Muscle layer of colon (tissue), 2 donors: ENCODE measurements around the gene MAMLD1.

Experiments
- H3K27ac ChIP-seq: one replicate; pipeline ENCODE4 v1.7.0; 2013; ENCODE audit warnings: low read depth, mild to moderate bottlenecking, low read length, moderate library complexity
- H3K27me3 ChIP-seq, 2 donors: one replicate each; pipeline ENCODE4 v1.7.0; 2013; ENCODE audit warnings: low read length in 2 of 2, mild to moderate bottlenecking in 2 of 2; ENCODE audit not compliant: insufficient read depth in 2 of 2, control insufficient read depth in 1 of 2
- H3K36me3 ChIP-seq: one replicate; pipeline ENCODE4 v1.7.0; 2013; ENCODE audit warnings: mild to moderate bottlenecking, low read length; ENCODE audit not compliant: insufficient read depth
- H3K4me1 ChIP-seq: one replicate; pipeline ENCODE4 v1.7.0; 2013; ENCODE audit warnings: mild to moderate bottlenecking, low read length; ENCODE audit not compliant: insufficient read depth
- H3K4me3 ChIP-seq, 2 donors: one replicate each; pipeline ENCODE4 v1.7.0; 2013; ENCODE audit warnings: low read length in 2 of 2, low read depth in 1 of 2, mild to moderate bottlenecking in 1 of 2, moderate library complexity in 1 of 2
- H3K9ac ChIP-seq: one replicate; pipeline ENCODE4 v1.7.0; 2013; ENCODE audit warnings: low read length
- H3K9me3 ChIP-seq: one replicate; pipeline ENCODE4 v1.7.0; 2013; ENCODE audit warnings: mild to moderate bottlenecking, low read length
- donor health status: abdominal sarcoma.
- donor health status: Adenocarcinoma of cecum.

The MAMLD1 gene

DNA sequence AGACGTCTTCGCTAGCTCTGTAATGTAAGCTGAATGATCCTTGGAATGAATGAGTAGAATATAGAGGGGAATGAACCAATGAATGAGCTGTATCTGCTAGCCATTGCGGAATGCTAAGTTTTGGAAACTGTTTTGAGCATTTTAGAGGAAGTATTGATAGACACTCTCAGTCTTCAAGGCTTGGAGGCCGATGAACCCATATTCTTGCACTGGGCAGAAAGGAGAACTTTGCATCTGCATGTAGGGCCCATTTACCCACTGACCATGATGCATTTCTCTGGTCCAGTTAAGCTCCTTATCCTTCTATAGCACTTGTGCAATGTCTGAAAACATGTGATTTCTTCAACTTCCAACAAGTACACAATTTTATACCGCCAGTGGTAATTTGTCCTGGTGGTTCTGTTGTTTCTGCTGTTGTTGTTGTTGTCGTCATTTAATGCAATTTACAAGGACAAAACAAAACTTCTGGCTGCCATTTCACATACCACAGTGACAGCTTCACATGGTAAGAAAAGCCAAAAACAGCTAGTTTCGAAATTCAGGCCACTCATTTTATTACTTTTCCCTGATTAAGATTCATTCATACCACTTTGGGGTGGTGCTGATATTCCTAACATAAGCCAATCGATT, 120.4 kb downstream of the MAMLD1 start:
- H3K4me1 ChIP-seq: no peaks in the 10 kb centered on the region
- H3K9me3 ChIP-seq: no peaks in the 10 kb centered on the region
- no peak overlapping the region for H3K4me3 ChIP-seq
- H3K9ac ChIP-seq: no peak overlapping the region
- no peaks in the 10 kb centered on the region for H3K36me3 ChIP-seq
- H3K27me3 ChIP-seq: no peaks in the 10 kb centered on the region
- no peak overlapping the region for H3K27ac ChIP-seq

DNA sequence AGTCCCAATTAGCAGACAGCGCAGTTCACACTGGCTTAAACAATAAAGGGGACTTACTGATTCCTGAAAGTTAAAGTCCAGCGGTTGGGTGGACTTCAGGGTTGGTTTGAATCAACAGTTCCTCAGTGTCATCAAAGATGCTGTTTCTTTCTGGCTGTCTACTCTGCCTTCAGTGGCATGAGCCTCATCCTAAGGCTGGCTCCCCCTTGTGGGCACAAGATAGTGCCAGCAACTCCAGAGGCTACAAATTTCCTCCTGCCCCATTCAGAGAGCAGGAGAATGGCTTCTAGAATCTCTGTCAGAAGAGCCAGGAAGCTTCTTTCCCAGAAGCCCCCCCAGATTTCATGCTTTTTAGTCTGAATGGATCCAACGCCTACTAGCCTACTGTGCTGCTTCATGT, 122.9 kb downstream of the MAMLD1 start:
- Histone ChIP-seq H3K27me3 (no peaks in the 10 kb centered on the region), H3K4me3 (no peak overlapping the region), H3K4me1 (no peaks in the 10 kb centered on the region), H3K27ac (no peak overlapping the region), H3K9me3 (no peaks in the 10 kb centered on the region), H3K9ac (no peak overlapping the region), H3K36me3 (no peaks in the 10 kb centered on the region)

DNA sequence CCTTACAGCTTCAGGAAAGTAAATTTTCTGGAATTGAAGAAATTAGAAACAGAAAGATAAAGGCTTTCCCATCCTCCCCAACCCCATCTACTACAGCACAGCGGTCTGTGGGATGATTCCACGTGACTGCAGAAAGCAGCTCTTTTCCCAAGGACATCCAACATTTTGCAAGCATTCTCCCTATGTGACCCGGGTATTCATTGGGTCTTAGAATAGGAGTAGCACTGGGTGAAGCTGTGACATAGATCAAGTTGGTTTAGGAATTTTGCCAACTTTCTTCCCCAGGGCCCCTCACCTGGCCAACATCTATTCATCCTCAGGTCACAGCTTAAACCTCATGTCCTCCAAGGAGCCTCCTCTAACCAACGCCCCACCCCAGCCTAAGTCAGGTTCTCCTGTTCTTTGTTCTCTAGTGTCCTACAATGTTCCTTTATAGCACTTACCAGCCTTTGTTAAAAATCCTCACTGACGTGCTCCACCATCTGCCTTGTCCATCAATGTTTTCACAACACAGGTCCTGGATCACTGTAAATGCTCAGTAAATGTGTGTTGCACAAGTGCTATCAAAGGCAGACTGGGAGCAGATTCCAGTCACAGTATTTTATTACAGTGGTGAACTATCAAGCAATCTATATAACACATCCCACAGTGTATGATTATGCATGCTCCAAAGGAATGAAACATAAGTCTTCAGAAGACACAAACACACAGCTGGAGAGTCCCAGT, 124.4 kb downstream of the MAMLD1 start:
- Histone ChIP-seq H3K4me3 (no peak overlapping the region), H3K36me3 (no peaks in the 10 kb centered on the region), H3K9me3 (no peaks in the 10 kb centered on the region), H3K27me3 (no peaks in the 10 kb centered on the region), H3K27ac (no peak overlapping the region), H3K4me1 (no peaks in the 10 kb centered on the region), H3K9ac (no peak overlapping the region)

DNA sequence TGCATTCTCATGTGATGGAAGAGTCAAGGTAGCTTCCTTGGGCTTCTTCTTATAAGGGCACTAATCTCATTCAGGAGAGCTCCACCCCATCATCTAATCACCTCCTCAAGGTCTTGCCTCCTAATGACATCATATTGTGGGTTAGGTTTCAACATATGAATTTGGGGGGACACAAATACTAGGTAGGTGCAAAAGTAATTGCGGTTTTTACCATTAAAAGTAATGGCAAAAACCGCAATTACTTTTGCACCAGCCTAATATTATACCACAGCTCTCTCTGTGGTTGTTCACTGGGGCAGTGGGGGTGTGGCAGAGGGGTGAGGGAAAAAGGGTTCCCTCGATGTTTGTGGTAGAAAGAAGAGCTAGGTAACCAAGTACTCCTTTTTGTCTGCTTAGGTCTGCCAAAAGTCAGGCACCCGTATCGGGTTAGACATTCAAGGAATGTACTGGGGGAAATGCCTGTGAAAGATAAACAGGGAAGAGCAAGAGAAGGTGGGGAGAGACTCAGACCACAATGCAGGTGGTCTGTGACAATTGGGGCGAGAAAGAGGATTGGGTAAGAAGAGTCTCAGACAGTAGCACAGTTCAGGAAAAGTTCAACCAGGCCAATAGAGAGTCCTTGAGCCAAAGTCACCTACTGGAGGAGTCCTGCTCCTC, 126.4 kb downstream of the MAMLD1 start:
- no peak overlapping the region for H3K27ac ChIP-seq
- no peaks in the 10 kb centered on the region for H3K36me3 ChIP-seq
- no peak overlapping the region for H3K4me3 ChIP-seq
- no peaks in the 10 kb centered on the region for H3K27me3 ChIP-seq
- H3K9me3 ChIP-seq: no peaks in the 10 kb centered on the region
- H3K4me1 ChIP-seq: no peaks in the 10 kb centered on the region
- H3K9ac ChIP-seq: no peak overlapping the region

DNA sequence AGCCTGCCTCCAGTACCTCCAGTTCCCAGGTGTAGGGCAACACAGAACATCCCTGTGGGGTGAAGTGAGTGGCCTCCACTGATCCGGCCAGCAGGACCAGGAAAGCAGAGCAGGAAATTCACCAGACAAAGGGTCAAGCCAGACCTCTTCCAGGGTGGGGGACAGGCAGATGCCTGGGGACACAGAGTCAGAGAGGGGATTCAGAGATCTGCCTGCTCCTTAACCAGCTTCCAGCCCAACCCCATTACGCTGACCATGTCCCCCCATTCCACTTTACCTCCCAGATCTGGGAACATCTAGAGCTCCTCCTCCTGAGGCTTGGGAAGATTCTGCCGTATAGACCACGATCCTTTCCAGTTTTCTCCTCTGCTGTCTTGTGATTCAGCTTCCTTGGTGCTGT, 132.4 kb downstream of the MAMLD1 start:
- Histone ChIP-seq H3K27ac (no peak overlapping the region), H3K36me3 (no peaks in the 10 kb centered on the region), H3K4me3 (no peak overlapping the region), H3K9me3 (no peaks in the 10 kb centered on the region), H3K4me1 (no peaks in the 10 kb centered on the region), H3K9ac (no peak overlapping the region), H3K27me3 (no peaks in the 10 kb centered on the region)

DNA sequence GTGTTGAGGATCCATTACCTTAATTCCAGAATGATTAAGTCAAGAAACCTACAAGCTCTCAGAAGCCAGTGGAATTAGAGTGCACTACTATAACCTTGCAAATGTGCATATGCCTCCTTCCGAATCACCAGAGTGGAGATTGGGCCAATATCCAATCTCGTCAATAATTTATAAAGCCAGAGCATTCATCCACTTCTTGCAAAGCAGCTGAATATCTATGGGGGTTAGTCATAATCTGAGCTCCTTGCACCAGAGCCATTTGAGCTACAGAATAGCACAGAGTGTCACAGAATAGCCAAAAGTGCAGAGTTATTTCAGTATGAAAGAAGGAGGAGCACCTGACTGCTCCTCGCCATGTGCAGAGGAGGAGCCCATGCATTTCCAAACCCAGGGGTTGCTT, 136.1 kb downstream of the MAMLD1 start:
- Histone ChIP-seq H3K4me1 (no peaks in the 10 kb centered on the region), H3K27ac (no peak overlapping the region), H3K27me3 (peaks cover 0 to 5% of the 10 kb centered on the region in 2 donors), H3K4me3 (no peak overlapping the region), H3K9me3 (no peaks in the 10 kb centered on the region), H3K9ac (no peak overlapping the region), H3K36me3 (no peaks in the 10 kb centered on the region)

DNA sequence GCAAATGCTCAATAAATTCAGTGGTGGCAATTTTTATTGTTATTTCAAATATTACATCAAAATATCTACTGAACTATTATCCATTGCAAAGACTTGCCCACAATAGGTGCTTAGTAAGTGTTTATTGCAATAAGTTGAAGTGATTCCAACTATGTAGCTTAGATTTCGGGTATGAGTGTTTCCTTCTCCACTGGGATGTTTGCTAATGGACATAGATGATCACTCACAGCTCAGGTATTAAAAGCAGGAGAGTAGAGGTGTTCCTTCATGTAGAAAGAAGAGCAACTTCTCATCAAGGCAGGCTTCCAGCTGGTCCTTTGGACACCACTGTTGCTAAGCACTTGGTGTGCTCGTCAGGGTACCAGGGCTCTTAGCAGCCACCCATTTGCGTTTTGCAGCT, 139.0 kb downstream of the MAMLD1 start:
- Histone ChIP-seq H3K27ac (no peak overlapping the region), H3K9me3 (no peaks in the 10 kb centered on the region), H3K4me1 (no peaks in the 10 kb centered on the region), H3K36me3 (no peaks in the 10 kb centered on the region), H3K9ac (no peak overlapping the region), H3K4me3 (no peak overlapping the region), H3K27me3 (peaks cover 0 to 5% of the 10 kb centered on the region in 2 donors)

DNA sequence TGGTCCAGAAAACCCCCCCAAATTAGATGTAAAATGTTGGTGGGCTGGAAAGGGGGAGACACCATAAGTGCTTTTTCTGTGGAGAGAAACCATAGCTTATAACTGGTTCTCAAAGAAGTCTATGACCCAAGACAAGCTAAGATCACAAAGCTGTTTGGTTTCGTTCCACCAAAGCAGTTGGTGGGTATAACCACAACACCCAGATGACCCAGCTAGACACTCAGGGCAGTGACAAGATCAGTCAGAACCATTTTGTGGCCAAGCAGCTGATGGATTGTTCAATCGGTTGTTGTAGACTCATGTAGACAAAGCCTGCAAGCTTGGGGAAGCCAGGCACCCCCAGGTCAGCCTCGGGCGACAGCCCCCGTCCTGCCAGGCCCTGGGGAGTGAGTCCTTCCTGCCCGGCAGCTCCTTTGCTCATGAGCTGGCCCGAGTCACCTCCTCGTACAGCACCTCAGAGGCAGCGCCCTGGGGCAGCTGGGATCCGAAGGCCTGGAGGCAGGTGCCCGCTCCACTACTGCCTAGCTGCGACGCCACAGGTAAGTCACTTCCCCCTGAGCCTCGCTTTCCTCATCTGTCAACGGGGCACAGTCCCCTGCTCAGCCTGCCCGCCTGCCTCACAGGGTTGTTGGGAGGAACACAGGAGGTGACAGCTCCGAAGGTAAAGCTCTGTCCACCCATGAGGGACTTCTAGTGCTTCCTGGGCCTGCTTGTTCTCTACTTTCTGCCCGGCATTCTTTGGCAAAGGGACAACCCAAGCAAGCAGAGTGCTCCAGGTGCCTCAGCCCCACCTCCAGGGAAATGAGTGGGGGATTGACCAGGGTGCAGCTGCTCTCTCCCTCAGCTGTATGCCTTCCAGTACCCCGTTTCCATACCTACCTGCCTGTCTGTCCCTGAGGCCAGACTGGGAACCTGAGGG, 140.1 kb downstream of the MAMLD1 start:
- Histone ChIP-seq H3K9me3 (no peaks in the 10 kb centered on the region), H3K9ac (no peak overlapping the region), H3K36me3 (no peaks in the 10 kb centered on the region), H3K4me1 (peaks cover 4% of the 10 kb centered on the region), H3K27ac (no peak overlapping the region), H3K4me3 (no peak overlapping the region), H3K27me3 (peaks cover 0 to 5% of the 10 kb centered on the region in 2 donors)

DNA sequence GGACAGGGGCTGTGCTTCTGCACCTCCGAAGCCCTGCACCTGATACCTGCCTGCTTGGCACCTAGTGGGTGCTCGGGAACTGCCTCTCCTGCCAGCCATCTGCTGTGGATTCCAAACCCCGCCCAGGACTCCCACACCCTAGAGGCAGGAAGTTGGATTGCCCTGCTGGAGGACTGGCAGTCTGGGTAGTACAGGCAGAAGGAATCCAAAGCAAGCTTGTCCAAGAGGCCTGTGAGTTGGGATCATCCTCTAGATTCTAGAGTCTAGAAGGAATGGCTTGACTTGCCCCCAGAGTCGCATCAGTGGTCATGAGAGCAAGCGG, 140.7 kb downstream of the MAMLD1 start:
- Histone ChIP-seq H3K4me1 (peaks cover 4% of the 10 kb centered on the region), H3K36me3 (no peaks in the 10 kb centered on the region), H3K4me3 (no peak overlapping the region), H3K27ac (no peak overlapping the region), H3K27me3 (peaks cover 0 to 5% of the 10 kb centered on the region in 2 donors), H3K9ac (no peak overlapping the region), H3K9me3 (no peaks in the 10 kb centered on the region)

DNA sequence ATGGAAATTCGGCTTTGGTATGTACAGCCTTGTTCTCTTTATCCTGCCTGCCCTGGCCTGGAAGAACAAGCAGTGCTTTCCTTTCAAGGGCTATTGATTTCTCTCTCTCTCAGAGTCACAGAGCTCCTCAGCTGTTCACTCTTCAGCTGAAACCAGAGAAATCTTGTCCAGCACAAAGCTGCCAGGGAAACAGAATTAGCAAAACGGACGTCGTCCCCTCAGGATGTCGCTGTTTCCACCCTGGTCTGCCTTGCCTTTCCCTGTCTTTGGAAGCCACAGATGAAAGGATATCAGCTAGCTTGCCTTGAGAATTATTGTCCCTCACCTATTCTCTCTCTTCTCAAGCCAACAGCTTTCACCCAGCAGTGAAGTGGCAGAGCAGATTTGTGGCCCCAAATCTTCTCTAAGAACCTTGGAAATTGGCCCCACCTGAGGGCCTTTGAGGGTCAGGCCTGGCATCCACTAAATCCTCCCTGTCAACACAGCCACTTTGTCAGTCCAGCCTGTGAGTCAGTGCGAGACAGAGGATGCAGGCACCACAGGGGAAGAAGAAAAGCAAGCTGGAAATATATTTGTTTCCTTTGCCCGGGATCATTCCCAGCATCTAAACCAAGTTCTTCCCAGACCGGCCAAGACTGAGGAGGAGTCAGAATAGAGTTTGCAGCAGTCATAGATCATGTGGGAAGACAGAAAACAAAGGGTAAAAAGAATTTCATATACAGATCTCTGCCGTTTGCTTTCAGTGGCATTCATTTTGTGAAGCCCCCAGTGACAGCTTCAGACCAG, 141.5 kb downstream of the MAMLD1 start:
- peaks cover 0 to 5% of the 10 kb centered on the region in 2 donors for H3K27me3 ChIP-seq
- no peaks in the 10 kb centered on the region for H3K36me3 ChIP-seq
- no peak overlapping the region for H3K27ac ChIP-seq
- no peak overlapping the region for H3K9ac ChIP-seq
- H3K4me1 ChIP-seq: peaks cover 8% of the 10 kb centered on the region
- no peak overlapping the region for H3K4me3 ChIP-seq
- H3K9me3 ChIP-seq: no peaks in the 10 kb centered on the region
